HCT116 (cell line): Measurements from ENCODE around the gene SUMO3.
A peak's percentile ranks its signal among the peaks of the same experiment; 100 is the strongest.

Experiments
- CTCF ChIP-seq, 3 experiments: fragments of 200-600 bp in 1 of 3; sonication (generic) in 1 of 3; IDR thresholded peaks in 2 of 3; conservative IDR thresholded peaks in 1 of 3; 2 replicates each; pipeline ENCODE4 v1.5.1; 2012 to 2017; ENCODE audit warnings: low read depth in 2 of 3, low read length in 2 of 3, antibody characterized with exemption in 1 of 3, borderline replicate concordance in 1 of 3, control low read depth in 1 of 3, mild to moderate bottlenecking in 1 of 3, mixed read lengths in 1 of 3, mixed run types in 1 of 3, moderate library complexity in 1 of 3; ENCODE audit not compliant: insufficient read depth in 1 of 3
- POLR2A ChIP-seq: IDR thresholded peaks from 2 replicates; pipeline ENCODE4 v1.7.0; 2011; ENCODE audit warnings: borderline replicate concordance; ENCODE audit not compliant: insufficient read depth, insufficient read length; ENCODE audit errors: extremely low read depth
- POLR2AphosphoS5 ChIP-seq: IDR thresholded peaks from 2 replicates; pipeline ENCODE4 v1.6.1; 2011; ENCODE audit warnings: mild to moderate bottlenecking, low read depth, low read length, moderate library complexity

- TF ChIP-seq POLR2A, result no peak
- TF ChIP-seq CTCF (IDR thresholded peaks at IDR 0.05 in 2 of 3, conservative IDR thresholded peaks at IDR 0.05 in 1 of 3; ENCODE audit: borderline replicate concordance in 1 of 3, insufficient read depth in 1 of 3, low read depth in 2 of 3, low read length in 2 of 3), result peak; percentile 34 to 88 (median 82); a peak in 5 of 6 replicates
- no peak for TF ChIP-seq POLR2AphosphoS5
Measured at GRCh38 chr21:44761011-44761729, 56.7 kb downstream of the SUMO3 start.
